Liver (tissue), 9 donors: ENCODE data around the gene ETS1. TPM values are rescaled to one million over a fixed set of nuclear protein-coding genes. Genes with fewer than 3 reads are reported as not detected.
A peak's percentile ranks its signal among the peaks of the same experiment; 100 is the strongest.

Experiments
- DNase-seq: peaks from one replicate; pipeline ENCODE4 v3.0.0-alpha.2; 2017; ENCODE audit warnings: low spot score
- H3K27ac ChIP-seq, 2 donors: one replicate each; pipeline ENCODE4 v1.7.0; 2013; ENCODE audit warnings: inconsistent platforms in 2 of 2, low read length in 2 of 2, control low read depth in 1 of 2, low read depth in 1 of 2, mild to moderate bottlenecking in 1 of 2
- H3K27me3 ChIP-seq, 4 donors: one replicate each; pipeline versions ENCODE4 v1.6.1 to v1.7.0; 2013; ENCODE audit warnings: low read length in 3 of 4, inconsistent platforms in 1 of 4, mild to moderate bottlenecking in 1 of 4, moderate library complexity in 1 of 4; ENCODE audit not compliant: control insufficient read depth in 4 of 4, insufficient read depth in 4 of 4
- H3K36me3 ChIP-seq, 4 donors: one replicate each; pipeline versions ENCODE4 v1.6.1 to v1.7.0; 2013; ENCODE audit warnings: low read length in 3 of 4, mild to moderate bottlenecking in 3 of 4, low read depth in 1 of 4, moderate library complexity in 1 of 4; ENCODE audit not compliant: control insufficient read depth in 4 of 4, insufficient read depth in 3 of 4
- H3K4me1 ChIP-seq, 4 donors: one replicate each; pipeline versions ENCODE4 v1.6.1 to v1.7.0; 2013; ENCODE audit warnings: low read length in 3 of 4, mild to moderate bottlenecking in 3 of 4, moderate library complexity in 1 of 4; ENCODE audit not compliant: control insufficient read depth in 4 of 4, insufficient read depth in 4 of 4
- H3K4me3 ChIP-seq, 3 donors: one replicate each; pipeline versions ENCODE4 v1.6.1 to v1.7.0; 2013; ENCODE audit warnings: low read length in 3 of 3, control low read depth in 1 of 3, low read depth in 1 of 3, mild to moderate bottlenecking in 1 of 3
- H3K9ac ChIP-seq, 2 donors: one replicate each; pipeline ENCODE4 v1.7.0; 2013; ENCODE audit warnings: low read length in 2 of 2, mild to moderate bottlenecking in 2 of 2, moderate library complexity in 2 of 2, control low read depth in 1 of 2, low read depth in 1 of 2
- H3K9me3 ChIP-seq, 4 donors: one replicate each; pipeline versions ENCODE4 v1.6.1 to v1.7.0; 2013; ENCODE audit warnings: low read length in 3 of 4; ENCODE audit not compliant: control insufficient read depth in 4 of 4
- EGR1 ChIP-seq, 2 donors: IDR thresholded peaks; 2 replicates each; pipeline ENCODE4 v1.6.1; 2016 to 2018; ENCODE audit warnings: antibody characterized with exemption in 2 of 2, low read depth in 2 of 2
- FOXA1 ChIP-seq: IDR thresholded peaks from 2 replicates; pipeline ENCODE4 v1.6.1; 2016; ENCODE audit warnings: antibody characterized with exemption
- FOXA2 ChIP-seq: IDR thresholded peaks from 2 replicates; pipeline ENCODE4 v1.6.1; 2016; ENCODE audit warnings: antibody characterized with exemption
- GABPA ChIP-seq, 2 donors: IDR thresholded peaks in 1 of 2; conservative IDR thresholded peaks in 1 of 2; 2 replicates each; pipeline ENCODE4 v1.6.1; 2016; ENCODE audit warnings: antibody characterized with exemption in 2 of 2, mild to moderate bottlenecking in 1 of 2, moderate library complexity in 1 of 2
- HNF4A ChIP-seq, 2 donors: conservative IDR thresholded peaks; 2 replicates each; pipeline ENCODE4 v1.6.1; 2016; ENCODE audit warnings: antibody characterized with exemption in 2 of 2, mild to moderate bottlenecking in 2 of 2
- HNF4G ChIP-seq: IDR thresholded peaks from 2 replicates; pipeline ENCODE4 v1.6.1; 2016; ENCODE audit warnings: antibody characterized with exemption
- JUND ChIP-seq, 2 donors: IDR thresholded peaks; 2 replicates each; pipeline ENCODE4 v1.6.1; 2016; ENCODE audit warnings: antibody characterized with exemption in 2 of 2
- NR2F2 ChIP-seq: IDR thresholded peaks from 2 replicates; pipeline ENCODE4 v1.6.1; 2016; ENCODE audit warnings: antibody characterized with exemption
- RAD21 ChIP-seq, 2 donors: IDR thresholded peaks; 2 replicates each; pipeline ENCODE4 v1.6.1; 2016; ENCODE audit warnings: antibody characterized with exemption in 2 of 2, mild to moderate bottlenecking in 2 of 2
- RXRA ChIP-seq, 2 donors: IDR thresholded peaks; 2 replicates each; pipeline ENCODE4 v1.6.1; 2017 to 2018; ENCODE audit warnings: antibody characterized with exemption in 2 of 2, mild to moderate bottlenecking in 1 of 2
- SP1 ChIP-seq: IDR thresholded peaks from 2 replicates; pipeline ENCODE4 v1.6.1; 2018; ENCODE audit warnings: antibody characterized with exemption, mild to moderate bottlenecking
- TAF1 ChIP-seq: conservative IDR thresholded peaks from 2 replicates; pipeline ENCODE4 v1.6.1; 2016; ENCODE audit warnings: antibody characterized with exemption, mild to moderate bottlenecking
- YY1 ChIP-seq: IDR thresholded peaks from 2 replicates; pipeline ENCODE4 v1.6.1; 2016; ENCODE audit warnings: antibody characterized with exemption, mild to moderate bottlenecking
- WGBS: extraction: QIAGEN DNeasy Blood & Tissue Kit; methylation state at CpG from one replicate; pipeline ENCODE4 v1.1.7; 2013; 5-methylcytosine and 5-hydroxymethylcytosine counted together
- polyA plus RNA-seq, 2 donors: library from polyadenylated mRNA; stranded (reverse) in 1 of 2; unstranded in 1 of 2; fragments of 200-250 nt in 1 of 2; fragments of >200 nt in 1 of 2; fragmentation: Nextera tagmentation in 1 of 2; extraction: Ambion mirVana in 1 of 2; gene quantifications; one replicate each; pipeline versions ENCODE4 v1.2.1 to v1.2.3, GENCODE V29; 2013 to 2015
- total RNA-seq, 2 donors: library from RNA; depleted of rRNA; stranded (reverse); fragments of >200 nt; gene quantifications; one replicate each; pipeline ENCODE4 v1.2.3, GENCODE V29; 2014
- TF ChIP-seq, protein P1 (sequence below): IDR thresholded peaks from 2 replicates; pipeline ENCODE4 v1.6.1; 2016; ENCODE audit warnings: antibody characterized with exemption
- TF ChIP-seq, protein P2 (sequence below): IDR thresholded peaks from 2 replicates; pipeline ENCODE4 v1.6.1; 2016; ENCODE audit warnings: antibody characterized with exemption
- TF ChIP-seq, protein P3 (sequence below): fragments of 150-350 bp; IDR thresholded peaks from 2 replicates; pipeline ENCODE4 v1.5.1; 2017; ENCODE audit warnings: improper control_type of control experiment, low read depth, low read length; ENCODE audit not compliant: missing input control
- TF ChIP-seq, protein P4 (sequence below): IDR thresholded peaks from 2 replicates; pipeline ENCODE4 v1.6.1; 2016; ENCODE audit warnings: antibody characterized with exemption
- TF ChIP-seq, protein P5 (sequence below): IDR thresholded peaks from 2 replicates; pipeline ENCODE4 v1.6.1; 2016; ENCODE audit warnings: antibody characterized with exemption, mild to moderate bottlenecking
- donor health status: healthy.
- donor health status: healthy.
- donor health status: healthy.
- donor health status: healthy.
- donor health status: healthy.

Gene ETS1
- total and polyA plus RNA-seq, 4 donors = 4.8 to 30.0 (median 20.3) TPM

DNA sequence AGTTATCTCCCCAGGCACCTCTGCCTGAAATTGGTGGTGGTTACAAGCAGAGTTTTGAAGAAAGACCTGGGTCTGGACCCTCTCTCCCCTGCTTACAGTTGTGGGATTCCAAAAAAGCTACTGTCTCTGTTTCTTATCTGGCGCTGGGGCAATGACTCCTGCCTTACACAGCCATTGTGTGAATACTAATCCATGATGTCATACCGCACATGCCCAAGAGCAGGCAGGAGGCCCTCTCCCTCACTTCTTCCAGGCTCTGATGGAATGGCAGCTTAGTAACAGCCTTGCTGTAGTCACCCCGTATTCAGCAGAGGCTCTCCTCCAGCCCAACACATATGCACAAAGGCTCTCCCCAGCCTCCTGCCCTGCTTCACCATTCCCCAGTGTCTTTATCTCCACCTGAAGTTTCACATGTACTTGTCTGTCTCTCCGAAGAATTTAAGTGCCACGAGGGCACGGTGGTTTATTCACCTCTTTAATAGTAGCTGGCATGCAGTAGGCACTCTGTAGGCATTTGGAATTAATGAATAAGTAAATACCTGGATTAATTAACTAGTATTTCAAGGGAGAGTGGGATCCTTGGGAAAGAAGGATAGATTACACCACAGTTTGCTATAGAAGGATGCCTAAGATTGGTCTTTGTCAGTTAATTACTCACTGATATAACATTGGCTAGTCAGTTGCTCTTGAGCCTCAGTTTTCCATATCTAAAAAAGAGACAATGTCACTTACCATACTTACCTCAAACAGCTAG lies 165.6 kb downstream of the ETS1 start:
- Histone ChIP-seq H3K9me3 (no peaks in the 10 kb centered on the region), H3K27me3 (no peaks in the 10 kb centered on the region), H3K4me3 (no peak overlapping the region), H3K36me3 (no peaks in the 10 kb centered on the region), H3K27ac (peak overlapping the region in 1 of 2 donors; percentile 34), H3K9ac (no peak overlapping the region), H3K4me1 (no peaks in the 10 kb centered on the region)
- DNase-seq = no peak
- TF ChIP-seq, protein P1, sequence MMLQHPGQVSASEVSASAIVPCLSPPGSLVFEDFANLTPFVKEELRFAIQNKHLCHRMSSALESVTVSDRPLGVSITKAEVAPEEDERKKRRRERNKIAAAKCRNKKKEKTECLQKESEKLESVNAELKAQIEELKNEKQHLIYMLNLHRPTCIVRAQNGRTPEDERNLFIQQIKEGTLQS = no peak
- TF ChIP-seq JUND (IDR thresholded peaks at IDR 0.05) = no peak
- no peak for TF ChIP-seq NR2F2
- TF ChIP-seq, protein P2, sequence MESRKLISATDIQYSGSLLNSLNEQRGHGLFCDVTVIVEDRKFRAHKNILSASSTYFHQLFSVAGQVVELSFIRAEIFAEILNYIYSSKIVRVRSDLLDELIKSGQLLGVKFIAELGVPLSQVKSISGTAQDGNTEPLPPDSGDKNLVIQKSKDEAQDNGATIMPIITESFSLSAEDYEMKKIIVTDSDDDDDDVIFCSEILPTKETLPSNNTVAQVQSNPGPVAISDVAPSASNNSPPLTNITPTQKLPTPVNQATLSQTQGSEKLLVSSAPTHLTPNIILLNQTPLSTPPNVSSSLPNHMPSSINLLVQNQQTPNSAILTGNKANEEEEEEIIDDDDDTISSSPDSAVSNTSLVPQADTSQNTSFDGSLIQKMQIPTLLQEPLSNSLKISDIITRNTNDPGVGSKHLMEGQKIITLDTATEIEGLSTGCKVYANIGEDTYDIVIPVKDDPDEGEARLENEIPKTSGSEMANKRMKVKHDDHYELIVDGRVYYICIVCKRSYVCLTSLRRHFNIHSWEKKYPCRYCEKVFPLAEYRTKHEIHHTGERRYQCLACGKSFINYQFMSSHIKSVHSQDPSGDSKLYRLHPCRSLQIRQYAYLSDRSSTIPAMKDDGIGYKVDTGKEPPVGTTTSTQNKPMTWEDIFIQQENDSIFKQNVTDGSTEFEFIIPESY = no peak
- no peak for TF ChIP-seq EGR1 (IDR thresholded peaks at IDR 0.05; ENCODE audit: low read depth in 2 of 2)
- no peak for TF ChIP-seq TAF1
- TF ChIP-seq, protein P3, sequence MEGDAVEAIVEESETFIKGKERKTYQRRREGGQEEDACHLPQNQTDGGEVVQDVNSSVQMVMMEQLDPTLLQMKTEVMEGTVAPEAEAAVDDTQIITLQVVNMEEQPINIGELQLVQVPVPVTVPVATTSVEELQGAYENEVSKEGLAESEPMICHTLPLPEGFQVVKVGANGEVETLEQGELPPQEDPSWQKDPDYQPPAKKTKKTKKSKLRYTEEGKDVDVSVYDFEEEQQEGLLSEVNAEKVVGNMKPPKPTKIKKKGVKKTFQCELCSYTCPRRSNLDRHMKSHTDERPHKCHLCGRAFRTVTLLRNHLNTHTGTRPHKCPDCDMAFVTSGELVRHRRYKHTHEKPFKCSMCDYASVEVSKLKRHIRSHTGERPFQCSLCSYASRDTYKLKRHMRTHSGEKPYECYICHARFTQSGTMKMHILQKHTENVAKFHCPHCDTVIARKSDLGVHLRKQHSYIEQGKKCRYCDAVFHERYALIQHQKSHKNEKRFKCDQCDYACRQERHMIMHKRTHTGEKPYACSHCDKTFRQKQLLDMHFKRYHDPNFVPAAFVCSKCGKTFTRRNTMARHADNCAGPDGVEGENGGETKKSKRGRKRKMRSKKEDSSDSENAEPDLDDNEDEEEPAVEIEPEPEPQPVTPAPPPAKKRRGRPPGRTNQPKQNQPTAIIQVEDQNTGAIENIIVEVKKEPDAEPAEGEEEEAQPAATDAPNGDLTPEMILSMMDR = no peak
- no peak for TF ChIP-seq SP1
- no peak for TF ChIP-seq YY1
- no peak for TF ChIP-seq FOXA2
- TF ChIP-seq GABPA (IDR thresholded peaks at IDR 0.05 in 1 of 2, conservative IDR thresholded peaks at IDR 0.05 in 1 of 2) = no peak
- no peak for TF ChIP-seq RAD21 (IDR thresholded peaks at IDR 0.05)
- no peak for TF ChIP-seq HNF4G
- TF ChIP-seq RXRA (IDR thresholded peaks at IDR 0.05) = no peak
- TF ChIP-seq FOXA1 = no peak
- TF ChIP-seq, protein P4, sequence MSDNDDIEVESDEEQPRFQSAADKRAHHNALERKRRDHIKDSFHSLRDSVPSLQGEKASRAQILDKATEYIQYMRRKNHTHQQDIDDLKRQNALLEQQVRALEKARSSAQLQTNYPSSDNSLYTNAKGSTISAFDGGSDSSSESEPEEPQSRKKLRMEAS = no peak
- no peak for TF ChIP-seq HNF4A (conservative IDR thresholded peaks at IDR 0.05)
- TF ChIP-seq, protein P5, sequence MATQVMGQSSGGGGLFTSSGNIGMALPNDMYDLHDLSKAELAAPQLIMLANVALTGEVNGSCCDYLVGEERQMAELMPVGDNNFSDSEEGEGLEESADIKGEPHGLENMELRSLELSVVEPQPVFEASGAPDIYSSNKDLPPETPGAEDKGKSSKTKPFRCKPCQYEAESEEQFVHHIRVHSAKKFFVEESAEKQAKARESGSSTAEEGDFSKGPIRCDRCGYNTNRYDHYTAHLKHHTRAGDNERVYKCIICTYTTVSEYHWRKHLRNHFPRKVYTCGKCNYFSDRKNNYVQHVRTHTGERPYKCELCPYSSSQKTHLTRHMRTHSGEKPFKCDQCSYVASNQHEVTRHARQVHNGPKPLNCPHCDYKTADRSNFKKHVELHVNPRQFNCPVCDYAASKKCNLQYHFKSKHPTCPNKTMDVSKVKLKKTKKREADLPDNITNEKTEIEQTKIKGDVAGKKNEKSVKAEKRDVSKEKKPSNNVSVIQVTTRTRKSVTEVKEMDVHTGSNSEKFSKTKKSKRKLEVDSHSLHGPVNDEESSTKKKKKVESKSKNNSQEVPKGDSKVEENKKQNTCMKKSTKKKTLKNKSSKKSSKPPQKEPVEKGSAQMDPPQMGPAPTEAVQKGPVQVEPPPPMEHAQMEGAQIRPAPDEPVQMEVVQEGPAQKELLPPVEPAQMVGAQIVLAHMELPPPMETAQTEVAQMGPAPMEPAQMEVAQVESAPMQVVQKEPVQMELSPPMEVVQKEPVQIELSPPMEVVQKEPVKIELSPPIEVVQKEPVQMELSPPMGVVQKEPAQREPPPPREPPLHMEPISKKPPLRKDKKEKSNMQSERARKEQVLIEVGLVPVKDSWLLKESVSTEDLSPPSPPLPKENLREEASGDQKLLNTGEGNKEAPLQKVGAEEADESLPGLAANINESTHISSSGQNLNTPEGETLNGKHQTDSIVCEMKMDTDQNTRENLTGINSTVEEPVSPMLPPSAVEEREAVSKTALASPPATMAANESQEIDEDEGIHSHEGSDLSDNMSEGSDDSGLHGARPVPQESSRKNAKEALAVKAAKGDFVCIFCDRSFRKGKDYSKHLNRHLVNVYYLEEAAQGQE = no peak
- WGBS = 83% methylated on average over 6 of the region's 6 CpGs
